GM18505 (cell line): ENCODE measurements around the gene GJC1.
A peak's percentile ranks its signal among the peaks of the same experiment; 100 is the strongest.

Experiments used
- ATAC-seq: cut with Tn5 transposase; IDR thresholded peaks from one replicate; pipeline ENCODE4 v1.9.1; 2021; ENCODE audit not compliant: unreplicated experiment
- POLR2A ChIP-seq: IDR thresholded peaks from 4 replicates; pipeline ENCODE4 v1.6.1; 2011; ENCODE audit warnings: borderline replicate concordance; ENCODE audit not compliant: insufficient read depth, insufficient read length; ENCODE audit errors: extremely low read depth

GJC1 gene

GRCh38 chr17:44775136-44775837 is 54.8 kb downstream of the GJC1 start:
- no peak for TF ChIP-seq POLR2A
- ATAC-seq: peak; percentile 79

- TF ChIP-seq POLR2A: no peak
- ATAC-seq: peak; percentile 28
These were observed 55.6 kb downstream of the GJC1 start for GRCh38 chr17:44774271-44775135.

GRCh38 chr17:44773140-44773539 is 56.9 kb downstream of the GJC1 start:
- no peak for TF ChIP-seq POLR2A
- no peak for ATAC-seq

GRCh38 chr17:44772308-44773045 is 57.6 kb downstream of the GJC1 start:
- no peak for TF ChIP-seq POLR2A
- no peak for ATAC-seq

- no peak for TF ChIP-seq POLR2A
- ATAC-seq: no peak
These were observed 59.7 kb downstream of the GJC1 start for GRCh38 chr17:44770166-44770925.

- TF ChIP-seq POLR2A: no peak
These were observed 60.4 kb downstream of the GJC1 start for GRCh38 chr17:44769647-44770084.

GRCh38 chr17:44769230-44769629 is 60.9 kb downstream of the GJC1 start:
- TF ChIP-seq POLR2A: no peak
- ATAC-seq: no peak

More at GRCh38 chr17:44769647-44770084, 60.4 kb downstream of the GJC1 start:
- ATAC-seq: no peak

GRCh38 chr17:44768505-44769142 is 61.5 kb downstream of the GJC1 start:
- ATAC-seq: no peak
- TF ChIP-seq POLR2A: no peak

- no peak for TF ChIP-seq POLR2A
- ATAC-seq: no peak
These were observed 62.6 kb downstream of the GJC1 start for GRCh38 chr17:44767493-44767892.

- TF ChIP-seq POLR2A: no peak
- no peak for ATAC-seq
These were observed 63.6 kb downstream of the GJC1 start for GRCh38 chr17:44766409-44767038.

- no peak for ATAC-seq
- TF ChIP-seq POLR2A: no peak
These were observed 64.1 kb downstream of the GJC1 start for GRCh38 chr17:44765965-44766364.

- no peak for TF ChIP-seq POLR2A
- ATAC-seq: no peak
These were observed 66.9 kb downstream of the GJC1 start for GRCh38 chr17:44763170-44763569.
